Measurements from ENCODE around the gene MTCL3.

Gene MTCL3

GRCh38 chr6:127515234-127515793, 3.8 kb downstream of the MTCL3 start:
- FAIRE-seq: no peak
- DNase-seq (ENCODE audit: low spot score): peak; percentile 72

GRCh38 chr6:127514773-127515227, 4.3 kb downstream of the MTCL3 start:
- FAIRE-seq (no peak), DNase-seq (ENCODE audit: low spot score) (no peak)

GRCh38 chr6:127514179-127514772, 4.9 kb downstream of the MTCL3 start:
- FAIRE-seq (no peak), DNase-seq (ENCODE audit: low spot score) (no peak)

- FAIRE-seq: no peak
Observed at GRCh38 chr6:127513425-127513824, 5.7 kb downstream of the MTCL3 start.

GRCh38 chr6:127510876-127511275, 8.3 kb downstream of the MTCL3 start:
- no peak for FAIRE-seq

More at GRCh38 chr6:127513425-127513824, 5.7 kb downstream of the MTCL3 start:
- DNase-seq (ENCODE audit: low spot score): no peak

GRCh38 chr6:127506894-127507293, 12.2 kb downstream of the MTCL3 start:
- DNase-seq (ENCODE audit: low spot score) (no peak), FAIRE-seq (no peak)

More at GRCh38 chr6:127510876-127511275, 8.3 kb downstream of the MTCL3 start:
- no peak for DNase-seq (ENCODE audit: low spot score)

GRCh38 chr6:127503022-127503421, 16.1 kb downstream of the MTCL3 start:
- DNase-seq (ENCODE audit: low spot score) (no peak), FAIRE-seq (no peak)

- FAIRE-seq (no peak), DNase-seq (ENCODE audit: low spot score) (no peak)
Observed at GRCh38 chr6:127497410-127497809, 21.7 kb downstream of the MTCL3 start.

GRCh38 chr6:127496471-127496870, 22.7 kb downstream of the MTCL3 start:
- FAIRE-seq (no peak), DNase-seq (ENCODE audit: low spot score) (no peak)

GRCh38 chr6:127494240-127494767, 24.8 kb downstream of the MTCL3 start:
- no peak for DNase-seq (ENCODE audit: low spot score)
- no peak for FAIRE-seq

- DNase-seq (ENCODE audit: low spot score) (no peak), FAIRE-seq (no peak)
Observed at GRCh38 chr6:127489248-127489647, 29.9 kb downstream of the MTCL3 start.

GRCh38 chr6:127486934-127487333, 32.2 kb downstream of the MTCL3 start:
- no peak for FAIRE-seq
- no peak for DNase-seq (ENCODE audit: low spot score)

GRCh38 chr6:127484212-127484863, 34.8 kb downstream of the MTCL3 start:
- FAIRE-seq: no peak
- no peak for DNase-seq (ENCODE audit: low spot score)

GRCh38 chr6:127483399-127484055, 35.6 kb downstream of the MTCL3 start:
- DNase-seq (ENCODE audit: low spot score) (no peak), FAIRE-seq (no peak)

- FAIRE-seq (no peak), DNase-seq (ENCODE audit: low spot score) (no peak)
Observed at GRCh38 chr6:127482325-127482724, 36.8 kb downstream of the MTCL3 start.

- DNase-seq (ENCODE audit: low spot score) (peak; percentile 14), FAIRE-seq (no peak)
Observed at GRCh38 chr6:127481628-127482027, 37.5 kb downstream of the MTCL3 start.

GRCh38 chr6:127481111-127481510, 38.0 kb downstream of the MTCL3 start:
- FAIRE-seq: no peak
- no peak for DNase-seq (ENCODE audit: low spot score)

- DNase-seq (ENCODE audit: low spot score) (no peak), FAIRE-seq (no peak)
Observed at GRCh38 chr6:127477658-127478057, 41.5 kb downstream of the MTCL3 start.

- DNase-seq (ENCODE audit: low spot score) (no peak), FAIRE-seq (no peak)
Observed at GRCh38 chr6:127475823-127476176, 43.3 kb downstream of the MTCL3 start.

- DNase-seq (ENCODE audit: low spot score) (no peak), FAIRE-seq (no peak)
Observed at GRCh38 chr6:127475135-127475822, 43.9 kb downstream of the MTCL3 start.

All from urothelium cell line (cell line).